GM19438 (cell line): ENCODE data around the gene CDK11B.
A peak's percentile ranks its signal among the peaks of the same experiment; 100 is the strongest.
"Not testable (repeated sequence)": the region's sequence is repeated elsewhere in the genome, so short reads cannot be mapped to it uniquely, and the experiment has no call there.

Experiments used
- ATAC-seq: cut with Tn5 transposase; IDR thresholded peaks from one replicate; pipeline ENCODE4 v1.9.1; 2021; ENCODE audit warnings: low read depth; ENCODE audit not compliant: unreplicated experiment

Gene CDK11B

DNA sequence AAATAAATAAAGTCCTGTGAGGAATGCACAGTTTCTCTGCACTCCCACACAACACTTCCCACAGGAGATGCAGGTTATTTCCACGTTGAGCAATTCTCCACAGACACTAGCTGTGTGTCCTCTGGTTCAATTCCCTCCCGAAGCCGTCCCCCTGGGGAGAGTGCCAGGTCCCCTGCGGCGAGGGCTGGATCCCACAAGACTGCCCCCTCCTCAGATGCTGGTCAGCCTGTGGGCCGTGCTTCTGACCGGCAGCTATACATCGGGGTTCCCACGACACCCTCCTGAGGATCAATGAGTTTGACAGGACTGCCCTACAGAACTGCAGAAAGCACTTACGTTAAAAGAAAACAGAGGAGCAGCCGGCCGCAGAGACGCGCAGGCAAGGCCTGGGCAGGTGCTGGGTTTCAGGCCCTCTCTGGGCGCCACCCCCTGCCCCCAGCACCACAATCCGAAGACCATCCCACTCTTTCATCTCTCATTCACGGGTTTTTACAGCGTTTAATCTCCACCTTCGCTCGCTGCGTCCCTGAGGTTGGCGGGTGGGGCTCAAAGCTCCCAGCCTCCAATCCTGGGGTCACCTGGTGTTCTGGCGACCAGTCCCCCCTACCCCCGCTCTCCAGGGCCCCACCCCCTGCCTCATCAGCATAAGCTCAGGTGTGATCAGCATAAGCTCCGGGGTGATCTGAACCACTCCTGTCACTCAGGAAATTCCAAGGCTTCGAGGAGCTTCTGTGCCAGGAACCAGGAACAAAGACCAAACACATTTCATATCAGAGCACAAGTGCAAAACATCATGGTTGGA, 24.5 kb upstream of the CDK11B start:
- ATAC-seq: no peak

DNA sequence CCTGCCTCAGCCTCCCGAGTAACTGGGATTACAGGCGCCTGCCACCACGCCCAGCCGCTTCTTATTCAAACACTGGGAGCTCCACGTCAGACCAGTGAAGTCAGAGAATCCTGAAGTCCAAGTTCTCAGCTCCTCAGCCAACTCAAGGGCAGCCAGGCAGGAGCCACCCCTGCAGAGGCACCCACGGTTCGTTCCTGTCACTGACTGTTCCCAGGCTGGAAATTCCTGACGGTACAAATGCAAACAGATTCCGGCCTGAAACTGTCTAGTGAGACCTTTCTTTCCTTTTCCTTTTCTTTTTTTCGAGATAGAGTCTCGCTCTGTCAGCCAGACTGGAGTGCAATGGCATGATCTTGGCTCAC, 22.1 kb upstream of the CDK11B start:
- no peak for ATAC-seq

DNA sequence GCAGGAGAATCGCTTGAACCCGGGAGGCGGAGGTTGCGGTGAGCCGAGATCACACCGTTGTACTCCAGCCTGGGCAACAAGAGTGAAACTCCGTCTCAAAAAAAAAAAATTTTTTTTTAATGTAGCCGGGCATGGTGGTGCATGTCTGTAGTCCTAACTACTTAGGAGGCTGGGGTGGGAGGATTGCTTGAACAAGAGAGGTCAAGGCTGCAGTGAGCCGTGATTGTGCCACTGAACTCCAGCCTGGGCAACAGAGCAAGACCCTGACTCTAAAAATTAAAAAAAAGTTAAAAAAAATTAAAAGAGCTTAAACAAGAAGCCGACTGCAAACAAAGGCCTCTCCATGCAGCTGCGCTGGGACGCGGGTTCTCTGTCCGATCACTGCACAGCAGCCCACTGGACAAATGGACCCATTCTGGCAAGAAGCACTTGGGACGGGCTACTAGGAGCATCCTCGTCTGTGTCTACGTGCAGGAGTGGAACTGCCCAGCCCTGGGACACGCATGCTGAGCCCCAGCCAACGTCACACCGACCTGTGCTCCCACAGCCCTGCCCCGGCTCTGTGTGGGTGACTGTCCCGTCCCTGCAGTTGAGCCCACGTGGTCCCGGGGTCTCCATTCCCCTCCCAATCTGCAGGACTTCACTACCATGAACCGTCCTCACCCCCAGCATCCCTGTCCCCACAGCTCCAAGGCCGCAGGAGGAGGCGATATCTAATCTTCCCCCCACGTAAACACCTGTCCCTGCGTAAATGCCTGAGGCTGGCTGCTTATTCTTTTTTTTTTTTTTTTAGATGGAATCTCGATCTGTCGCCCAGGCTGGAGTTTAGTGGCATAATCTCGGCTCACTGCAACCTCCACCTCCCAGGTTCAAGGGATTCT, 21.5 kb upstream of the CDK11B start:
- ATAC-seq: no peak

DNA sequence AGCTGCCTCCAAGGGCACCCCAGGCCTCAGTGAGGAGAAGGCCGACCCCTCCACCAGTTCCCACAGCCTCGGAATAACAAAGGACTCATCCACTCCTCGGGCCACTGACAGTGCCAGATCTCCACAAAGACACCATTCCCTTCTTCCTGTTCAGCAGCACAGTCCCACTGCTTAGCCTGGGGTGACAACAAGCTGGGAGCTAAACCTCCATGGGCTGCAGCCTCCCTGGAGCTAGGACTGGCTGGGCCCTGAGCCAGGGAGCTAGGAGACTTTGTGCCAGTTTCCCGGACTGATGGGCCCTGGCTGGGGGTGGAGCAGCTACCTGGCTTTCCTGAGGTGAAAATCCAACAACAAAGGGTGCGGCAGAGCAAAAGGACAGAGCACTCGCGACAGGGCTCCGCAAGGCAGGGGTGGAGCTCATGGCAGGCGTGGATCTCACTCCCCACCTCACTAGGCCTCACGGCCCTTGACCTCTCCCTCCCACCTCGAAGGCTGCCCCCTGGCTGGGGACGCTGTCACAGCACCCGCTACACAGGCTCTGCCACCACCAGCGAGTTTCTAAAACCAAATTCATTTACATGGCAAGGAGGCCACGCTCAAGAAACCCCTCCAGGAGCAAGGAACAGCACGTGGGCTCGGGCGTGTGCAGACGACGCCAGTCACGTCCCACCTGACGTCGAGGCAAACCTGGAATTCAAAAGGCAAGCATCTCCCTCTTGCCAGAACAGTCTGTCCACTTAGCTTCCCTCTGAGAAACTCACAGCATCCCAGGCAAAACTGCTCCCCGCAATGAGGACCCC, 20.0 kb upstream of the CDK11B start:
- peak; percentile 30 for ATAC-seq

DNA sequence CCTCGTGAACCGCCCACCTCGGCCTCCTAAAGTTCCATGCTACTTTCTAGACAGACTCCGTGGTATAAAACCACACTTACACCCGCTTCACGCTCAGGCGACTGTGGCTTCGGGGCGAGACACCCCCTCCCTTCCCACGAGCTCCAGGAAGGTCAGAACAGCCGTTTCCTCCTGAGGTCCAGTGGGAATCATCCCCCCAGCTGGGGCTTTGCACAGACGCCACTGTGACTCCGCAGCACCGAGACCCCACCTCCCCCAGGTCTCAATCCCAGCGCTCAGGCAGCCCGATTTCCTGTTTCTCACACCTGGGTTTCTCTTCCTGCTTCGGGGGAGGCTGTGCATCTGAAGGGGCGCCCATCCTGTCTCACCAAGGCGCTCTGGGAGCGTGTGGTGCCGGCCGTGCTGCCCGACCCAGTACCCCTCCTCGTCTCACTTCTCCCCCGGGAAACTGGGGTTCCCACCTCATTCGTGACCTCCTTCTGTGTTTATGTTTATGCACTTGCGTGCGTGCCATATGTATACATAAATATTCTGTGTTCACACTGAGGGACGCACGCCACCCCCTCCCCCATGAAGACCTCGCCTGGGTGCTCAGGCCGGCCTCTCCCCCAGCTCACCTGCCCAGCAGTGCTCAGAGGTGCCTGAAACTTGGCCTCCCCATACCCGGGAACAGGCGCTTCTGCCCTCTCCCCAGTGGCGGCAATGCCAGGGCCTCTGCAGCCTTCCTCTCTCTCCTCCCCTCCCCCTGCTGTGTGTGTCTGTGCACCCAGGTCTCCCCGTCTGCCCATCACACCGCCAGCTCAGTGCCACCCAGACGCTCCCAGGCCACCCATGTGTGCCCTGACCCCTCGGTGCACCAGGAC, 19.1 kb upstream of the CDK11B start:
- ATAC-seq: peak; percentile 62

DNA sequence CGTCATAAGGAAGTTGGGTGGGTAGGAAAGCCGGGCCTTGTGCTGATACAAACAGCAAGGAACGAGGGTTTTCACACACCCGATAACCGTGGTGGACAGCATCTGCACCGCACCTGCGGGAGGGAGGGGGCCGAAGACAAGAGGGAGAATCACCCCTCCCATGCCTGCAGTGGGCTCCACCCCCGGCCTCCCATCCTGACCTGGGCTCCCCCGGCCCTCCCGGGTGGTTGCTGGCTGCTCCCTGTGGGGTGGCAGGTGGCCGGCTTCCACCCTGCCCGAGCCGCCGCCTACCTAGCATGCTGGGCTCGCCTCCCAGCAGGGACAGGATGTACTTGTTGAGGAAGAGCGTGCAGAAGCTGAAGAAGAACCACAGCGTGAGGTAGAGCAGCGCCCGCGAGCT, 17.3 kb upstream of the CDK11B start:
- ATAC-seq: not testable (repeated sequence)

DNA sequence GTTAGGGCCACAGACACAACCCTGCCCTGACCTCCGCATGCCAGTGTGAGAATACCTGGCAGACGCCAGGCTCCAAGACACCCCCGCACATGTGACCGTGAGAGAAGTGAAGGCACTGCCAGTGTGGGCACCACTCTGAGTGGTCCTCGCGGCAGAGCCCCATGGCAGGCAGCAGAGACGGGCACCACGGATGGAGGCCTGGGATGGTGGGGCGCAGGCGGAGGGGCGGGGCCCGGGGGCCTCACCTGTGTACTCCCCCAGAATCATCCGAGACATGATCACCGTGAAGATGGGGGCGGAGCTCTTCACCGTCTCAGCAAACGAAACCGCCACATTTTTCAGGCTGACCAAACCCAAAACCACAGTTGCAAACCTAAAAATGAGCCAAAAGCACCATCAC, 16.4 kb upstream of the CDK11B start:
- ATAC-seq: not testable (repeated sequence)

DNA sequence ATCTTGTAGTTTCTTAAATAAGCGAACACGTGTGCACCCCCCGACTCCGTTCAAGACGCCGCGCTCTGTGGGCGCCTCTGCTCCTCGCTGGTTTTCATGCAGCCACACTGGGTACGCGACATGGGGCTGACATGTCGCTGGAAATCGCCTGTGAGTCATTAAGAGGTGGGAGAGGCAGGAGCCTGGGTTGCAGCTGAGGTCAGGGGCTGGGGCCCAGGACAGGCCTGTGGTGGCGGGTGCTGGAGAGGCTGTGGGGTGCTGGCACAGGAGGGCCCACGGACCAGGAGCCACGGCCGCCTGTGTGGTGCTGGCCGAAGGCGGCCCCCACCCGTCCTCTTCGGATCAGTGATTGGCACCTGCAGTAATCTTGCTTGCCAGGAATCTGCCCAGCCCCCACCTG, 16.0 kb upstream of the CDK11B start:
- not testable (repeated sequence) for ATAC-seq

DNA sequence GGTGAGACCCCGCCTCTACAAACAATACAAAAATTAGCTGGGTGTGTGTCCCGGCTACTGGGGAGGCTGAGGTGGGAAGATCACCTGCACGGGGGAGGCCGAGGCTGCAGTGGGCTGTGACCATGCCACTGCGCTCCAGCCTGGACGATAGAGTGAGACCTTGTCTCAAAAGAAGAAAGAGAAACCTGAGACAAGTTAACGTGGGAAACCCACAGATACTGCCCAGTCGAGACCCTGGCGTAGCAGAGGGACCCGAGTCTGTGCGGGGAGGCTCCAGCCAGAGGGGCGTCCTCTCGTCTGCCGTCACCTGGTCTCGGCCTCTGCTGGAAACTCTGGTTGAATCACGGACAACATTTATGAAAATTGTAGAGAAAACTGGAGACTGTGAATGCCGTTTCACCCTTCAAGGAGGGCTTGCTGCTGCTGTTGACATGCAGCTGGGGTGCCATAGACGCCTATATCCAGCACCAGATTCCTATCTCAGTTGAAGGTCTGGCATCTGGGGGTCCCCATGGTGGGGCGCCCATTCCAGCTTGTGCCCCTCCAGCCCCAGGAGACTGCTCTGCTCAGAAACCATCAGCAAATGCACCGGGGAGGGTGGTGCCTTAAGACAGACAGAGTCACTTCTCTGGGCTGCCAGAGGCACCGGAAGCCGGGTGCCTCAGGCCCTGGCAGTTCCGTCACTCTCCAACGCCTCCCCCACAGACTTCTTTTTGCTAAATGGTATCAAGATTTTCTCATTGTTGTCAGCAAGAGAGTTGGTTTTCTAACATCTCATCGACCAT, 13.6 kb upstream of the CDK11B start:
- no peak for ATAC-seq

DNA sequence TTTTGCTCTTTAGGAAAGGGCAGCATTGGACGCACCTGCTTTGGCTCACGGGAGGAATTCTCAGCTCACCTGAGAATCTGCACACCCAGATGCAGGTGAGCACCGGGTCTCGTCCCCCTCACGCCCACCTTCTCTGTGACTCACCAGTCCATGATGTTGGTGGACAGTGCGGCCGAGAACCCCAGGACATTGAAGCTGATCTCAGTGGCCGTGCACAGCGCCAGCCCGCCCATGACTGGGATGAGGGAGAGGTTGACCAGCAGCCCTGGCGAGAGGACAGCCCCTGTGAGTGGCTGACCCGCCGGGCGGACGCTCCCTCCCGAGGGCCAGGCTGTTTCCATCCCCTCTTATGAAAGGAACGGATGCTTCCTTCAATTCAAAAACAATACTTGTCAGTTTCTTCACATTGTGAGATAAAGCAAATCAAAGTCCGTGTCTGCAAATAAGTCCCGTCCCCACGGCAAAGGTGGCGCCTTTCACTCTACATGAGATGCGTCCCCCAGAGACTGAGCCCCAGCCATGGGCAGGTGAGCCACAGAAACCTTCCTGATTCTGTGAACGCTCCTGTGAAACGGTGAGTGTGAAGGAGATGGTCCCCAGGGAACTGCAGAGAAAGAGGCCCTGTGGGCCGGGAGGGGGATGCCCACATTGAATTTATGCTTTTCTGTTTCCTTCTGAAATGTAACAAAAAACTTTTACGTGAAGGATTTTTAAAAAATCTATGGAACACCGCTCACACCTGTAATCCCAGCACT, 12.7 kb upstream of the CDK11B start:
- ATAC-seq: no peak

DNA sequence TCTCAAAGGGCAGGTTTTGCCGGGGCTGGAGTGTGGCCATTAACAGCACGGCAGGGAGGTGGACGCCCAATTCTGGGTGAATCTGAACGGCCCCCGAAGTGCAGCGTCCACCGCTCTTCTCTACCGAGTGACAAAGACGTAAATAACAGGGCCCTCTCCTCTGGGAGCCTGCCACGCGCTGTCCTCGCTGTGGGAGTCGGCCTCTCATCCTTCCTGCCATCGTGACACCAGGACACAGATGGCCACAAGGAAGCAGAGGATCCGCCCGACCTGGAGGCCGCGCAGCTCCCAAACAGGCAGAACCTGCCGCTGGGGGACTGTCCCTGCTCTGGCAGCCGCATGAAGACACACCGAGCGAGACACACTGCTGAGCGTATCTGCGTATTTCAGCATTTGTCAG, 12.1 kb upstream of the CDK11B start:
- no peak for ATAC-seq

DNA sequence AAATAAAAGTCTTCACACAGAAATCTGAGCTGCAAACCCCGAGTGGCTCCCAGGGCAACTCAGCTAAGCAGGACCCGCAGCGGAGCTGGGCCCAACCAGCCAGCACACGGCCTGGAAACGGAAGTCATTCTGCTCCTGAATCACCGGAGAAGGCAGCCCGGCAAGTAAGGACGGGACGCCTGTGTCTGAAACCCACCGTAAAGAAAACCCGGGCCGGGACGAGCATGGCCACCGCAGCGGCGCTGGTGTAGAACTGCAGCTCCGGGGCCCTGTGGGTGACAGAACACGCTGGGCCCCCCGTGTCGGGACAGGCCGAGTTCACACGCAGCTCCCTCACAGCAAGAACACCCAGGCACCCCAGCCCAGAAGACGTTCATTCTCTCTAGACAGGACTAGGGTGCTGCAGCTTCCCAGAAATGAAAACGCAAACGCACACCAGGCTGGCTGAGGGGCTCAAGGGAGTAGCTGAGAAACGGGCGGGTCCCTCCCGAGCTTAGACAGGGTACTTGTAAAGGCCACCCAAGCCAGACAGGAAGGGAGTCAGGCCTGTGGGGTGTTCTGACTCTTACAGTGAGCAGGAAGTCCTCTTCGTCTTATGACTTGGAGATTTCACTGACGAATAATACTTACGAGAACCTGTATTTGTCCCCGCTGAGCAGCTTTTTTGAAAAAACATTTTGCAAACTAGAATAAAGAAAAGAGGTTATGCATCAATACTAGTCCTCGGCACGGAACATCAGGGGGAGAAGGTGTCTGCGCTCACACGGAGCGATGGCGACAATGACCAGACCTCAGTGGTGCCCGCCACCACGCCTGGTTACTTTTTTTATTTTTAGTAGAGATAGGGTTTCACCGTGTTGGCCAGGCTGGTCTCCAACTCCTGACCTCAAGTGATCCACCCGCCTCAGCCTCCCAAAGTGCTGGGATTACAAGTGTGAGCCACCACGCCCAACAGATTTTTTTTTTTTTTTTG, 10.9 kb upstream of the CDK11B start:
- ATAC-seq: no peak

DNA sequence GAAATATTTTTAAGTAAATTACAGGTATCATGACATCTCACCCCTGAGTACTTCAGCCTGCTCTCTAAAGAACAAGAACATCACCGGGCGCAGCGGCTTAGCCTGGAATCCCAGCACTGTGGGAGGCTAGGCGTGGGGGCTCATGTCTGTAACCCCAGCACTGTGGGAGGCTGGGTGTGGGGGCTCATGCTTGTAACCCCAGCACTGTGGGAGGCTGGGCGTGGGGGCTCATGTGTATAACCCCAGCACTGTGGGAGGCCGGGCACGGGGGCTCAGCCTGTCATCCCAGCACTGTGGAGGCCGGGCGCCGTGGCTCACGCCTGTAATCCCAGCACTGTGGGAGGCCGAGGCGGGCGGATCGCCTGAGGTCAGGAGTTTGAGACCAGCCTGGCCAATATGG, 7.7 kb upstream of the CDK11B start:
- no peak for ATAC-seq

DNA sequence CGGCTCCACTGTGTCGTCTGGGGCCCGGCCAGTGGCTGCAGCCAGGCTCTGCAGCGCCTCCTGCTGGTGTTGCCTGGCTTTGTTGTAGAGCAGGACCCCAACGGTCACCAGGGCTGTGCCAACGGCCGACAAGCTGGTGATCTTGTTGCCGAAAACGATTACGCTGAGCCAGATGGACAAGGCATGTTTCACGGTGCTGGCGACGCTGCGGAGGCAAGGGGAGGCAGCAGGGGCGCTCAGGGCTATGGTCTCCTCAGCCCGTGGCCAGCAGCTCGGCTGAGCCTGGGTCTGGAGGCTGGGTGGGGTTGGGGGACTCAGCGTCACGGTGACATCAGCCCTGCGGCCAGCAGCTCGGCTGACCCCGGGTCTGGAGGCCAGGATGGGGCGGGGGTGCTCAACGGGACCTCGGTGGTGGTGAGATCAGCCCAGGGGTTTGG, 7.0 kb upstream of the CDK11B start:
- no peak for ATAC-seq

DNA sequence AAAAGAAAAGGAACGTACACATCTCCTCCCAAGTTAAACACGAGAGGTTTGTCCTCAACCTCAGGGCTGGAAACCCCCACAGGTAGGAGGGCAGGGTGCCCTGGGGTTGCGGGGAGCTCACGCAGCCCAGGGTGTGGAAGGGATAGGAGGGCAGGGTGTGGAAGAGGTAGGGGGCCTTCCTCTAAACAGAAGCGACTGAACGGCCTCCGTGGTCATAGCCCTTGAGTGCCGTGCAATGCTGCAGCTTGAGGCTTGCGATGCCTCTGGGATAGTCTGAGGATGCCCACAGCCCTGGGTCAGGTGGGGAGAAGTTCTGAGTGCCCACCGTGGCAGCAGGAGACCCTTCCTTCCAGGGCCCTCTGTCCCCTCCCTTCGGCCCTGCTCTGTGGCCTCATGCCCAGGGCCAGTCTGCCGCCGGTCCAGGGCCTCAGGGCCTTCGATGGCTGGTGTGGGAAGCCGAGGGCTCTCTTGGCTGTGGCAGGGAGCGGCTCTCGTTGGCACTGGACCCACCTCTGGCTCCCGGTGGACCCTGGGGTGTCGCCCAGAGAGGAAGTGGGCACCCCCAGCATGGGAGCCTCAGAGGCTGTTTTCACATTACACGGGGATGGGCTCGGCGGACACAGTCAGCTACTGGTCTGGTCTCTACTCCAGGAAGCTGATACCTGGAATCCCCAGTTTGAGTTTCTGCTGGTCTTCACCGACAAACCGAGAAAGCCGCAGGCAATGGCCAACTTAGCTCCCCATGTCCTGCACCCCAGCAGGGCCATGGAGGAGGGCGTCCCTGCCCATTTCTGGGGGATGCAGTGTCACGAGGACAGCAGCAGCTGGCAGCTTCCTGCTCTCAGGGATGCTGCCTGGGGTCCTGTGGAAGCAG, 6.4 kb upstream of the CDK11B start:
- ATAC-seq: no peak

DNA sequence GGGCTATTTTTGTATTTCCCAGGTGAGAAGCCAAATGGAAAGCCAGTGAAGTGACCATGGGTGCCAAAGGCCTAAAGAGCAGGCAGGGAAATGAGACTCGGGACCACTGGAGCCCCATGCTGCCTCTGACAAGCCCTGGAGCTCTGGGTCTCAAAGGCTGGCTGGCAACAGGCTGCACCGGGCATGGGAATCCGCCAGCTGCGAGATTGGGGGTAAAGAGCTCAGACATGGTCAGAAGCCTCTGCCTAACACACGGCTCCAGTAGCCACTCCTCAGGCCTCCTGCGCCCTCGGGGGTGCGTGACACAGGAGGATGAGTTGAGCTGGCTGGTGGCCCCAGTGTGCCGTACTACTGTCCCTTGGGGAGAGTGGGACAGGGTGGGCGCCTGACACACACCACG, 5.5 kb upstream of the CDK11B start:
- not testable (repeated sequence) for ATAC-seq
